HepG2 (cell line): ENCODE data around the gene AP1M1. TPM values are rescaled to one million over a fixed set of nuclear protein-coding genes. Genes with fewer than 3 reads are reported as not detected.

Experiments
- ATAC-seq: fragments of 200-7000 bp; cut with Tn5 transposase; 3 replicates; pipeline ENCODE4 v1.9.1; 2020; ENCODE audit warnings: mild to moderate bottlenecking, moderate library complexity
- BruUV-seq: library from RNA; stranded (reverse); fragments of 400-500 nt; replicated peaks from 2 replicates; lab custom pipeline; 2021; lab: Mats Ljungman, UMichigan
- CTCF ChIA-PET: fragments of 300-600 bp; formaldehyde crosslinking; extraction: SDS; loops from one replicate; lab custom pipeline; 2021; ENCODE audit warnings: low total read pairs, inconsistent platforms, low intra/inter-chr PET ratio; lab: Yijun Ruan, JAX
- POLR2A ChIA-PET: fragments of 350-600 bp; sonication (Branson Sonifier 250); formaldehyde crosslinking; loops from one replicate; lab custom pipeline; 2020; ENCODE audit warnings: antibody characterized with exemption, inconsistent platforms; lab: Yijun Ruan, JAX
- DNase-seq: peaks from one replicate; pipeline ENCODE4 v3.0.0-alpha.2; 2015; ENCODE audit warnings: low spot score
- FAIRE-seq: peaks from 3 replicates; lab custom pipeline; 2011; peaks lifted over from hg19 to GRCh38; lab: Jason Lieb, UNC
- H2AFZ ChIP-seq: one replicate; pipeline ENCODE4 v1.6.1; 2011; ENCODE audit warnings: low read length, inconsistent platforms
- H3K27ac ChIP-seq: fragments of 300-600 bp; 3 replicates; pipeline ENCODE4 v1.8.0; 2011; ENCODE audit warnings: mixed run types, mild to moderate bottlenecking, mixed read lengths, low read length, inconsistent platforms; ENCODE audit not compliant: insufficient read depth; ENCODE audit errors: extremely low read length
- H3K27me3 ChIP-seq, 2 experiments: fragments of 200-600 bp in 1 of 2; 2 replicates in 1 of 2; 3 replicates in 1 of 2; pipeline versions ENCODE4 v1.6.0 to v1.8.0; 2011; ENCODE audit warnings: low read length in 2 of 2, mild to moderate bottlenecking in 2 of 2, moderate library complexity in 2 of 2, inconsistent platforms in 1 of 2; ENCODE audit not compliant: insufficient read depth in 2 of 2, control insufficient read depth in 1 of 2
- H3K36me3 ChIP-seq, 2 experiments: fragments of 200-600 bp in 1 of 2; replicated peaks in 1 of 2; 2 replicates in 1 of 2; 3 replicates in 1 of 2; pipeline versions ENCODE4 v1.5.1 to v1.8.0; 2011; ENCODE audit warnings: low read length in 2 of 2, inconsistent platforms in 1 of 2; ENCODE audit not compliant: insufficient read depth in 2 of 2, control insufficient read depth in 1 of 2
- H3K4me1 ChIP-seq: 2 replicates; pipeline ENCODE4 v1.5.1; 2012; ENCODE audit warnings: low read length, inconsistent platforms; ENCODE audit not compliant: insufficient read depth
- H3K4me2 ChIP-seq: 2 replicates; pipeline ENCODE4 v1.6.0; 2011; ENCODE audit warnings: low read depth, low read length, inconsistent platforms
- H3K4me3 ChIP-seq, 3 experiments: fragments of 200-600 bp in 1 of 3; sonication (generic), shearing (Covaris generic) in 1 of 3; replicated peaks in 1 of 3; 2 replicates each; pipeline ENCODE4 v1.5.1; 2011 to 2016; ENCODE audit warnings: low read length in 3 of 3, inconsistent platforms in 2 of 3, low read depth in 2 of 3, mild to moderate bottlenecking in 2 of 3, control low read depth in 1 of 3, mixed read lengths in 1 of 3; ENCODE audit not compliant: insufficient read depth in 1 of 3
- H3K79me2 ChIP-seq: one replicate; pipeline ENCODE4 v1.6.1; 2011; ENCODE audit warnings: low read length, inconsistent platforms; ENCODE audit not compliant: insufficient read depth
- H3K9ac ChIP-seq: 2 replicates; pipeline ENCODE4 v1.6.0; 2011; ENCODE audit warnings: mild to moderate bottlenecking, low read depth, low read length, inconsistent platforms; ENCODE audit not compliant: insufficient read depth
- H3K9me3 ChIP-seq: 2 replicates; pipeline ENCODE4 v1.5.1; 2012; ENCODE audit warnings: mild to moderate bottlenecking, low read length
- H4K20me1 ChIP-seq: 2 replicates; pipeline ENCODE4 v1.6.0; 2011; ENCODE audit warnings: inconsistent platforms, mild to moderate bottlenecking, low read length, moderate library complexity; ENCODE audit not compliant: insufficient read depth
- AKNA ChIP-seq: sonication (generic); formaldehyde crosslinking; IDR thresholded peaks from 2 replicates; pipeline ENCODE4 v1.4.0; 2020; ENCODE audit warnings: missing genetic modification reagents, borderline replicate concordance
- SMAD9 ChIP-seq: sonication (generic); formaldehyde crosslinking; IDR thresholded peaks from 2 replicates; pipeline ENCODE4 v1.5.1; 2020; ENCODE audit warnings: mild to moderate bottlenecking, missing genetic modification reagents
- SNAPC5 ChIP-seq: sonication (generic); formaldehyde crosslinking; IDR thresholded peaks from 2 replicates; pipeline ENCODE4 v1.8.1; 2023; ENCODE audit warnings: mild to moderate bottlenecking, missing genetic modification reagents, borderline replicate concordance
- ZNF646 ChIP-seq: sonication (generic); formaldehyde crosslinking; IDR thresholded peaks from 2 replicates; pipeline ENCODE4 v1.9.0; 2021; ENCODE audit warnings: mild to moderate bottlenecking, missing genetic modification reagents
- WGBS: methylation state at CpG from one replicate; pipeline ENCODE4 v1.1.6; 2017; ENCODE audit warnings: low lambda C conversion rate; 5-methylcytosine and 5-hydroxymethylcytosine counted together
- in situ Hi-C: cut with HindIII; loops from 2 replicates; pipeline ENCODE4 v1.10.0; 2017; ENCODE audit warnings: low pct_unique_long_range_greater_than_20kb; ENCODE audit not compliant: extremely low pct_ligation_motif_present
- intact Hi-C: fragments of 100-400 bp; cut with micrococcal nuclease; formaldehyde crosslinking; loops from one replicate; pipeline ENCODE4 v1.10.0; 2022; ENCODE audit not compliant: unreplicated experiment
- polyA plus RNA-seq, 8 experiments: library from polyadenylated mRNA; depleted of rRNA in 3 of 8; stranded (reverse) in 7 of 8; unstranded in 1 of 8; fragments of >200 nt; fragmentation: Illumina TruSeq in 4 of 8; extraction: Trizol in 4 of 8; gene quantifications; 2 replicates each; pipeline versions ENCODE4 v1.2.1 to v1.2.3, GENCODE V29; 2011 to 2016; ENCODE audit warnings: low read depth in 4 of 8, missing spikeins in 1 of 8, mixed read lengths in 1 of 8; ENCODE audit not compliant: insufficient read depth in 1 of 8
- total RNA-seq, 5 experiments: library from RNA; depleted of rRNA; stranded (reverse); fragments of >200 nt; fragmentation: Illumina TruSeq; extraction: Trizol; gene quantifications; 2 replicates each; pipeline ENCODE4 v1.2.3, GENCODE V29; 2016; ENCODE audit warnings: low read depth in 1 of 5

The AP1M1 gene
- total and polyA plus RNA-seq, 2 of the 13 experiments (the other 11 are each of a cell fraction or from before 2014, with no cell fraction given), result 34.4 to 46.1 TPM

GRCh38 chr19:16252459-16253205 is 54.9 kb downstream of the AP1M1 start:
- in situ Hi-C loops, result no loop called here
- CTCF ChIA-PET, result no interaction called here

More at GRCh38 chr19:16252459-16253205, 54.9 kb downstream of the AP1M1 start:
- no peaks in the 10 kb centered on the region for H3K4me1 ChIP-seq
- POLR2A ChIA-PET, result no interaction called here
- TF ChIP-seq SNAPC5 (CRISPR knock-in tag) (no peak), SMAD9 (no peak), ZNF646 (CRISPR knock-in tag) (0 out of 2 replicates have a peak, but pooled peaks have one; percentile 90), AKNA (CRISPR knock-in tag) (no peak)
- no peaks in the 10 kb centered on the region for H3K79me2 ChIP-seq
- H3K27me3 ChIP-seq, result peaks cover 0 to 3% of the 10 kb centered on the region in 2 experiments; a peak in 1 of 5 replicates
- H3K36me3 ChIP-seq, result no peaks in the 10 kb centered on the region
- no peak overlapping the region for H3K4me3 ChIP-seq
- H4K20me1 ChIP-seq, result no peaks in the 10 kb centered on the region
- DNase-seq (no peak), FAIRE-seq (no peak), ATAC-seq (no peak)
- H2AFZ ChIP-seq, result no peak overlapping the region
- H3K9me3 ChIP-seq, result no peaks in the 10 kb centered on the region
- no peak overlapping the region for H3K4me2 ChIP-seq
- BruUV-seq, result no TSS peak
- no peak overlapping the region for H3K27ac ChIP-seq
- whole genome bisulfite sequencing, result 56% methylated on average over 20 of the region's 23 CpGs
- no peak overlapping the region for H3K9ac ChIP-seq
- intact Hi-C loops, result no loop called here
